ACC112 (cell line): ENCODE data around the gene NFIB.
A peak's percentile ranks its signal among the peaks of the same experiment; 100 is the strongest.

Experiments used
- H2AFZ ChIP-seq: fragments of 200-600 bp; sonication (generic); one replicate; pipeline ENCODE4 v1.6.0; 2017; ENCODE audit warnings: antibody characterized with exemption, low read length; ENCODE audit not compliant: unreplicated experiment
- H3K27ac ChIP-seq: fragments of 200-600 bp; sonication (generic); 2 replicates; pipeline ENCODE4 v1.5.1; 2014; ENCODE audit warnings: low read depth, mild to moderate bottlenecking, antibody characterized with exemption, low read length, moderate library complexity
- H3K27me3 ChIP-seq: fragments of 200-600 bp; sonication (generic); 2 replicates; pipeline ENCODE4 v1.6.1; 2014; ENCODE audit warnings: mild to moderate bottlenecking, antibody characterized with exemption, low read length, moderate library complexity, mixed read lengths; ENCODE audit not compliant: insufficient read depth
- H3K36me3 ChIP-seq: fragments of 200-600 bp; sonication (generic); 2 replicates; pipeline ENCODE4 v1.6.1; 2016; ENCODE audit warnings: mild to moderate bottlenecking, antibody characterized with exemption, low read length, moderate library complexity, mixed read lengths; ENCODE audit not compliant: insufficient read depth
- H3K4me1 ChIP-seq: fragments of 200-600 bp; sonication (generic); one replicate; pipeline ENCODE4 v1.6.1; 2016; ENCODE audit warnings: low read length, mixed read lengths; ENCODE audit not compliant: insufficient read depth, unreplicated experiment, control insufficient read depth
- H3K4me3 ChIP-seq: fragments of 200-600 bp; sonication (generic); 2 replicates; pipeline ENCODE4 v1.5.1; 2014; ENCODE audit warnings: mild to moderate bottlenecking, low read depth, low read length
- H3K79me2 ChIP-seq: fragments of 200-600 bp; sonication (generic); one replicate; pipeline ENCODE4 v1.6.0; 2016; ENCODE audit warnings: low read length; ENCODE audit not compliant: control insufficient read depth, unreplicated experiment, insufficient read depth

Gene NFIB

GRCh38 chr9:14198841-14199455, 115.0 kb downstream of the NFIB start:
- Histone ChIP-seq H2AFZ (peak overlapping the region; percentile 34), H3K27me3 (no peaks in the 10 kb centered on the region), H3K27ac (peak overlapping the region; percentile 61), H3K4me1 (peaks cover 66% of the 10 kb centered on the region), H3K36me3 (no peaks in the 10 kb centered on the region), H3K4me3 (peak overlapping the region; percentile 34; the same call in 1 of the 2 replicates), H3K79me2 (peaks cover 80% of the 10 kb centered on the region)

DNA sequence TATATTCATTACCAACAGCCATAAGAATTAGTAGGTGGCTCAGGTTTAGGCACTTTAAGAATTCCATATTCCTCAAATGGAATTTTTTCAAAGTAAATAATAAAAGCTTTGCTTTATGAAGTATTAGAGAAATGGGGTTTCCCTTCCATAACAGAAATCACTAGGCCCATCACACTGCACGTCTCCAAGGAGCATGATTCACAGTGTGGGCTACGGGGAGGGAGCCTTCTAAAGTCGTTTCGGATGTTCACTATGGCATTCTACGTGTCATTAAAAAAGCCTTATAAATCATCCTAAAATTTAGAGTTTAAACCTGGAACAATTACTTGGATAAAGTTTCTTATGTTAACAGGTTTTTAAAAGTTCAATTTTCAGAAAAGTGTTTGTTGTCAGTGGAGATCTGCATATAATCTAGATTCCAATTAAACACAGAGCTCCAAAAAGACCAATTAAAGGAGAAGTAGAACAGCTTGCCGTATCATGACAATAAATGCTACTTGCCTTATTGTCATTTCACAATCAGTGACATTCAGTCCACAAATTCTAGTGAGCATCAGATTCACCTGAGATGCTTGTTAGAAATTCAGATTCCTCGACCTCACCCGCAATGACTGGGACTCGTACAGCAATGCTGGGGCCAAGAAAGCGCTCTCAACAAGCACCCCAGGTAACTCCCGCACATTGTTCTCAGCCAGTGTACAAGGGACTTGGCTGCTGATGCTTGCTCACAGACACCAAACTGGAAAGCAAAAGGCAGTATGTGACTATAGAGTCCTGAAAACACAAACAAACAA, 115.7 kb downstream of the NFIB start:
- peak overlapping the region; percentile 34; the same call in 1 of the 2 replicates for H3K4me3 ChIP-seq
- H3K27ac ChIP-seq: peak overlapping the region; percentile 61
- no peak overlapping the region for H2AFZ ChIP-seq

DNA sequence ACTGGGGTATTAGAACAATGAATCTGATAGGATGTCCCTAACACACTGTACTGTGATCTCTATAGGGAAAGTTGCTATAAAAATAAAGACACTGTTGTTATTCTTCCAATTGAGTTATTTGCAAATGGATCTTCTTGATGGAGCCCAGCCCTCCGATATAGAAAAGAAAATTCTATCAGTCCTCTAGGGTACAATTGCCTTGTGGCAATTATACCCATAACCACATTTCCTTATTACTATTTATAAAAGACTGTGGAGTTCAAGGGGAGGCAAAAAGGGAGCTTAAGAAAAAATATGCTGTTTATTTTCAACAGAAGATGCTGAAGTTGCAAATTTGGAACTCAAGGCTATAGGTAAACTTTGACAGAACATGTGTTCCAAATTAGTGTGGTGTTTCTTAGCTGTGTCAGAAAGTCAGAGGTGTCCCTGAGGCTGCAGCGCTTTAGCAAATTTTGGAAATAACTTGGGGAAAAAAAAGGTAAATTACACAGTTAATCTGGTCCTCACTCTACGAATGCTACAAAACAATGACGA, 116.5 kb downstream of the NFIB start:
- peak overlapping the region; percentile 61 for H3K27ac ChIP-seq
- H3K79me2 ChIP-seq: peaks cover 78% of the 10 kb centered on the region
- H3K36me3 ChIP-seq: no peaks in the 10 kb centered on the region
- no peak overlapping the region for H2AFZ ChIP-seq
- no peak overlapping the region for H3K4me3 ChIP-seq
- H3K27me3 ChIP-seq: no peaks in the 10 kb centered on the region
- peaks cover 65% of the 10 kb centered on the region for H3K4me1 ChIP-seq

More for the DNA sequence above, 115.7 kb downstream of the NFIB start:
- Histone ChIP-seq H3K4me1 (peaks cover 65% of the 10 kb centered on the region), H3K79me2 (peaks cover 79% of the 10 kb centered on the region), H3K27me3 (no peaks in the 10 kb centered on the region), H3K36me3 (no peaks in the 10 kb centered on the region)

GRCh38 chr9:14193328-14193990, 120.5 kb downstream of the NFIB start:
- peak overlapping the region; percentile 29; the same call in 1 of the 2 replicates for H3K4me3 ChIP-seq
- no peaks in the 10 kb centered on the region for H3K27me3 ChIP-seq
- H3K27ac ChIP-seq: peak overlapping the region; percentile 81
- H3K4me1 ChIP-seq: peaks cover 63% of the 10 kb centered on the region
- peaks cover 78% of the 10 kb centered on the region for H3K79me2 ChIP-seq
- H2AFZ ChIP-seq: no peak overlapping the region
- H3K36me3 ChIP-seq: no peaks in the 10 kb centered on the region

DNA sequence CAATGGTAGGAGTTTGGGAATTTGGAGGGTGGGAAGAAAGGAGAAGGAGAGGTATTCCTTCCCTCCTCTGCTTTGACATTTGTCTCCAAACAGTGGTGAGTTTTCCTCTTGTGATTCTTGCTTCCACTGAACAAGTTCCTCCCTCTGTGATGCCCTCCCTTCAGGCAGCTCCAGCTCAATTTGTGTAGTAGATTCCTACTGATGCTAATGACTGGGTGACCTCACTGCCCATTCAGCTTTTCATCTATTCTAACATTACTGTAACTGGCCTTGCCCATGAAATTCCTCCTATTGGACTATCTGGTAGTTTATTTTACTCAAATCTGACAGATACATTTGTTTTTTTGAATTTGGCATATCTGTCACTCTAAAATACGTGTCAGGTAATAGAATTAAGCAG, 121.4 kb downstream of the NFIB start:
- no peaks in the 10 kb centered on the region for H3K27me3 ChIP-seq
- peaks cover 77% of the 10 kb centered on the region for H3K79me2 ChIP-seq
- peaks cover 55% of the 10 kb centered on the region for H3K4me1 ChIP-seq

DNA sequence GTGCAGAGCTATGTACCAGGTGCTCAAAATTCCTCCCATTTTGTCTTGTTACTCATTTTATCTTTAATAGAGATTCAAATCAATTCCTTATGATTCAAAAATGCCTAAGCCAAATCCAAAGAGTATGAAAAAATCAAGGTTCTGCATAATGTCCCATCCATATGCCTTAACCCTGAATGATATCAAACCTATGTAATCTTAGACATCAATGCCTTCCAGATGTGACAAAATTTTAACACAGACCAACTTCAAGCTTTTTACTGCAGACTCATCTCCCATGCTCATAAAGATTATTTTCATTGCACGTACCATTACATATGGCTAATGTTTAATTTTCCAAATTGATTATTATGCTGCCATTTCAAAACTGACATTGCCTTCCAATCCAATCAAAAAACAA, 122.4 kb downstream of the NFIB start:
- Histone ChIP-seq H3K79me2 (peaks cover 77% of the 10 kb centered on the region), H3K27ac (no peak overlapping the region), H3K4me3 (no peak overlapping the region), H3K36me3 (no peaks in the 10 kb centered on the region), H3K4me1 (peaks cover 56% of the 10 kb centered on the region), H3K27me3 (no peaks in the 10 kb centered on the region), H2AFZ (no peak overlapping the region)

More for the DNA sequence above, 121.4 kb downstream of the NFIB start:
- Histone ChIP-seq H3K4me3 (no peak overlapping the region), H3K36me3 (no peaks in the 10 kb centered on the region), H2AFZ (no peak overlapping the region), H3K27ac (peak overlapping the region; percentile 81)

GRCh38 chr9:14190240-14190639, 123.7 kb downstream of the NFIB start:
- Histone ChIP-seq H3K4me3 (no peak overlapping the region), H3K79me2 (peaks cover 77% of the 10 kb centered on the region), H3K27ac (peak overlapping the region; percentile 36), H2AFZ (no peak overlapping the region), H3K36me3 (no peaks in the 10 kb centered on the region), H3K4me1 (peaks cover 52% of the 10 kb centered on the region), H3K27me3 (no peaks in the 10 kb centered on the region)

DNA sequence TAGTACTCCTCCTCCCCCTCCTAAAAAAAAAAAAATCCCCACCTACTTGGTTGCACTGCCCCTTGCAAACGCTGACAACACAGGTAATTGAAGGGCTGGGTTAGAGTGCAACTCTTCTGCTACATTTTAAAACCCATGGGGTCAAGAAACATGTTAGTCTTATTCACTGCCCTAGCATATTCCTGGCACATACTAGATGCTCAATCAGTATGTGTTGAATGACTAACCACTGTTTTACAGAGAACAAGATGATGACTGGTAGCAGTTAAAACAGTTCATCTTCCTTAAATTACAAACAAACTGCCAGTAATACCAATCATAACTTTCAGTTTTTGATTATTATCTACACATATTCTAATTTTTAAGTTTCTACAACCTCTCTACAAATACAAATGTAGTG, 124.4 kb downstream of the NFIB start:
- Histone ChIP-seq H3K27me3 (no peaks in the 10 kb centered on the region), H2AFZ (no peak overlapping the region), H3K4me1 (peaks cover 45% of the 10 kb centered on the region), H3K36me3 (no peaks in the 10 kb centered on the region), H3K27ac (peak overlapping the region; percentile 36), H3K79me2 (peaks cover 74% of the 10 kb centered on the region), H3K4me3 (no peak overlapping the region)

DNA sequence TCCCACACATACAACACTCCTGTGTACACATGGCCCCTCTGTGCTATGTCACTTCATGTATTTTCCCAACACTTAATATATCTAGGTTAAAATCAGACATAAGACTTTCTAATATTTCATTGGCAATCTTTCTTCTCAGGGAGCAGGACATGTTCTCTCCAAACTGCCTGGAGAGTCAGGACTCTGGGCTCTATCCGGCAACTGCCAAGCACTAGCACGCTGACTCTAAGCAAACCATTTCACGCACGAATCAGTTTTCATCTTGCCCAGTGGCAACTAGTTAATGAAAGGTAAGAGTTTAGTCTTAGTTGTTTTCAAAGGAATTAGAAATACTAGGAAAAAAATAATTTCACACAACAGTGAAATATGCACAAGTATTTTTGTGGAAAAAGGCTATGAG, 124.8 kb downstream of the NFIB start:
- Histone ChIP-seq H3K4me3 (no peak overlapping the region), H3K36me3 (no peaks in the 10 kb centered on the region), H3K27me3 (no peaks in the 10 kb centered on the region), H3K4me1 (peaks cover 41% of the 10 kb centered on the region), H3K79me2 (peaks cover 69% of the 10 kb centered on the region), H2AFZ (no peak overlapping the region), H3K27ac (no peak overlapping the region)

- no peaks in the 10 kb centered on the region for H3K36me3 ChIP-seq
- H3K4me3 ChIP-seq: no peak overlapping the region
- no peak overlapping the region for H3K27ac ChIP-seq
- no peak overlapping the region for H2AFZ ChIP-seq
- H3K27me3 ChIP-seq: no peaks in the 10 kb centered on the region
- peaks cover 68% of the 10 kb centered on the region for H3K79me2 ChIP-seq
- H3K4me1 ChIP-seq: peaks cover 36% of the 10 kb centered on the region
Measured at GRCh38 chr9:14188538-14188937, 125.4 kb downstream of the NFIB start.
